Mammary epithelial cell (primary cell): ENCODE measurements around the gene ANKS1B.

Experiments used
- CTCF ChIP-seq, 2 donors: IDR thresholded peaks in 1 of 2; conservative IDR thresholded peaks in 1 of 2; 2 replicates each; pipeline ENCODE4 v1.5.1; 2011 to 2012; ENCODE audit warnings: inconsistent platforms in 2 of 2, low read length in 2 of 2, mild to moderate bottlenecking in 2 of 2, control low read depth in 1 of 2, low read depth in 1 of 2; ENCODE audit not compliant: insufficient read depth in 1 of 2; ENCODE audit errors: extremely low read depth in 1 of 2
- EZH2 ChIP-seq: IDR thresholded peaks from 2 replicates; pipeline ENCODE4 v1.6.1; 2012; ENCODE audit warnings: low read length, inconsistent platforms, borderline replicate concordance

GRCh38 chr12:99205111-99205510 is 779.6 kb downstream of the ANKS1B start:
- TF ChIP-seq CTCF (conservative IDR thresholded peaks at IDR 0.05 in 1 of 2, IDR thresholded peaks at IDR 0.05 in 1 of 2; ENCODE audit: extremely low read depth in 1 of 2, insufficient read depth in 1 of 2, low read depth in 1 of 2, low read length in 2 of 2) (no peak), EZH2 (no peak)
